HG03066 (cell line): Measurements from ENCODE around the gene MCF2L2.
"Not testable (repeated sequence)": the region's sequence is repeated elsewhere in the genome, so short reads cannot be mapped to it uniquely, and the experiment has no call there.

ENCODE experiments used
- ATAC-seq: cut with Tn5 transposase; IDR thresholded peaks from one replicate; pipeline ENCODE4 v1.9.1; 2021; ENCODE audit warnings: low read depth; ENCODE audit not compliant: unreplicated experiment

Gene MCF2L2

GRCh38 chr3:183428447-183429211, at the start of gene MCF2L2:
MCF2L2 (minus strand) TSS chr3:183428619; CDS start chr3:183427977, 642 bp downstream.
- ATAC-seq, result peak; percentile 68

- ATAC-seq, result no peak
Measured at GRCh38 chr3:183477801-183478456, 49.5 kb upstream of the MCF2L2 start.

GRCh38 chr3:183475764-183476162, 47.3 kb upstream of the MCF2L2 start:
- ATAC-seq, result not testable (repeated sequence)

- ATAC-seq, result no peak
Measured at GRCh38 chr3:183475016-183475763, 46.8 kb upstream of the MCF2L2 start.

- no peak for ATAC-seq
Measured at GRCh38 chr3:183473969-183474368, 45.5 kb upstream of the MCF2L2 start.

DNA sequence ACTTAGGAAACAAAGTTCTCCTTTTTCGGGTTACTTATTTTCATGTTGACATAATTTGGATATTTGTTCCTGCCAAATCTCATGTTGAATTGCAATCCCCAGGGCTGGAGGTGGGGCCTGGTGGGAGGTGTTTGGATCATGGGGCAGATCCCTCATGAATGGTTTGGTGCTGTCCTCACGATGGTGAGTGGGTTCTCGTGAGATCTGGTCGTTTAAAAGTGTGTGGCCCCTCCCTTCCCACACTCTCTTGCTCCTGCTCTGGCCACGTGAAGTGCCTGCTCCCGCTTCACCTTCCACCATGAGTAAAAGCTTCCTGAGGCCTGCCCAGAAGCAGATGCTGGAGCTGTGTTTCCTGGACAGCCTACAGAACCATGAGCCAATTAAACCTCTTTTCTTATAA, 43.7 kb upstream of the MCF2L2 start:
- ATAC-seq, result no peak

GRCh38 chr3:183468424-183468823, 40.0 kb upstream of the MCF2L2 start:
- ATAC-seq, result no peak

- ATAC-seq, result no peak
Measured at GRCh38 chr3:183466575-183466974, 38.2 kb upstream of the MCF2L2 start.

DNA sequence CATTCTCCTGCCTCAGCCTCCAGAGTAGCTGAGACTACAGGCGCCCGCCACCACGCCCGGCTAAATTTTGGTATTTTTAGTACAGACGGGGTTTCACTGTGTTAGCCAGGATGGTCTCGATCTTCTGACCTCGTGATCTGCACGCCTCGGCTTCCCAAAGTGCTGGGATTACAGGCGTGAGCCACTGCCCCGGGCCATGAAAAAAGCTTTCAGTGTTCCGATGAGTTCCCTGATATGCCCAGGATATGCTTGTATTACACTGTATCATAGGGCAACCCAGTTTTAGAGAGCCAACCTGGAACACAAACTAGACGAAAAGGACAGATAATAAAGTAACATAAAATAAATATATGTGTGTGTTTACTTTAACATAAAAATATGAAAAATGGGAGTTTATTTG, 37.3 kb upstream of the MCF2L2 start:
- not testable (repeated sequence) for ATAC-seq

GRCh38 chr3:183464480-183464879, 36.1 kb upstream of the MCF2L2 start:
- no peak for ATAC-seq

DNA sequence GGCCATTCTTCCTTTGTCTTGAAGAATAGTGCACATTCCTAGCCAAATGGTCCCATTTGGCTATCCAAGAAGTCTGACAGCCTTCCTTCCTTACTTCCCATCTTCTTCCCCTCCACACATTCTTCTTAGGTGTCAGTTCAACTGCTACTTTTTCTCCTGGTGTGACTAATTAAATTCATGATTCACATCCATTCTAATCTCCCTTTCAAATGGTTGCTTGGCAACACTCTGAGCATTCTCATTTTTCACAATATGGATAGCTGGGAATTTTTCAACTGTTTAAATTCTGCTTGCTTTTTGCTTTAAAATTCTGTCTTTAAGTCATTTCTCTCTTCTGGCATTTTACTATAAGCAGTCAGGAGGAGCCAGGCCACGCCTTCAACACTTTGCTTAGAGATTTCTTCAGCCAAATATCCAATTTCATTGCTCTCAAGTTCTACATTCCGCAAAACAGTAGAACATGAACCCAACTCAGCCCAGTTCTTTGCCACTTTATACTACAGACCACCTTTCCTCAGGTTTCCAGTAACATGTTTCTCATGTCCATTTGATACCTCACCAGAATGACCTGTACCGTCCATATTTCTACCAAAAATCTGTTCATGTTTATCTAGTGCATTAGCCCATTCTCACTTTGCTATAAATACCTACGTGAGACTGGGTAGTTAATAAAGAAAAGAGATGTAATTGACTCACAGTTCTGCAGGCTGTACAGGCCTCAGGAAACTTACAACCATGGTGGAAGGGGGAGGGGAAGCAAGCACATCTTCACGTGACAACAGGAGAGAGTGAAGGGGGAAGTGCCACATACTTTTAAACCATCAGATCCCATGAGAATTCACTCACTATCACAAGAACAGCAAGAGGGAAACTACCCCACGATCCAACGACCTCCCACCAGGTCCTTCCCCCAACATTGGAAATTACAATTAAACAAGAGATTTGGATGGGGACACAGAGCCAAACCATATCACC, 31.9 kb upstream of the MCF2L2 start:
- ATAC-seq, result no peak

GRCh38 chr3:183455089-183455488, 26.7 kb upstream of the MCF2L2 start:
- ATAC-seq, result no peak

GRCh38 chr3:183454064-183454463, 25.6 kb upstream of the MCF2L2 start:
- no peak for ATAC-seq

- no peak for ATAC-seq
Measured at GRCh38 chr3:183449791-183450190, 21.4 kb upstream of the MCF2L2 start.

- ATAC-seq, result no peak
Measured at GRCh38 chr3:183449391-183449790, 21.0 kb upstream of the MCF2L2 start.

DNA sequence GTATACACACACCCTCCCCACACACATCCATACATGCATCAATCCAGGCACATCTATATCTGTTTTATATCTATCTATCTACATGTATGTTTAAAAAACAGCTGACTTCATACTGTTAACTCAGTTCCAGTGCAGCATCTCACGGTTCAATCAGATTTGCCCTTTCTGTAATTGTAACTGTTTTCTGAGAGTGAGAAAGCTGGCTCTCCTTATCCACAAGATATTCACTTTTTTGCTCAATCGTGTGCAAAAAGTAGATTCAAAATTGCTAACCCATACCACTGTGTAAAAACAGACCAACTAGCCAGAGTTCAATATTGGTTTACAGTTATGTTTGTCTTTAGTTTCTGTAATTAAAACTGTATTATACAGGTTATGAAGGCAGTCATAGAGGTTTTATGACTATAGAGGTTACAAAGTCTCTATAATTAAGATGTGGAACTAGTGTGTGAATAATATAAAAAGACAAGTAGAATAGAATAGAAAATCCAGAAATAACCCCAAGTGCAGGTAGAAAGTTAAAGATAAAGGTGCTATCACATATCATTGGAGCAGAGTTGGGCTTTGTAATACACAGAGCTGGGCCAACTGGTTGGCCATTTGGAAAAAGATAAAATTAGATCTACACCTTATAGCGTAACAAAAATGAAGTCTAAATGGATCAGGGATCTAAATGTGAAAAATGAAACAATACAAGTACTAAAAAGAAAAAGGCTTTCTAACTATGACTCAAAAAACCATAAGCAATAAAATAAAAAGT, 20.1 kb upstream of the MCF2L2 start:
- no peak for ATAC-seq

- peak; percentile 86 for ATAC-seq
Measured at GRCh38 chr3:183447206-183448001, 19.0 kb upstream of the MCF2L2 start.

DNA sequence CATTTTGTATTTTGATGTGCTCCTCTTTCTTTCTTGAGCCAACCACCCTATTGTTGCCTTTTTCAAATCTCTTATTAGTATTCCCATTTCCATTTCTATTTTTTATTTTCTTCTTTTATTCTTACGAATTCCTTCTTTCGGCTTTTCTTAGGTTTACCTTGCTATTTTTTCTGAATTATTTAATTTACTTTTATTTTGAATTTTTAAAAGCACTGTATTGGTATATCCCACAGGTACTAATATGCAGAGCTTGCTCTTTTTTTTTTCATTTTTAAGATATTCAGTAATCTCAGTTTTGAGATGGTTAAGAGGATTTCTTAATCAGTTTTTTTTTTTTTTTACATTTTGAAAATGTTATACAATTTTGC, 18.4 kb upstream of the MCF2L2 start:
- no peak for ATAC-seq

DNA sequence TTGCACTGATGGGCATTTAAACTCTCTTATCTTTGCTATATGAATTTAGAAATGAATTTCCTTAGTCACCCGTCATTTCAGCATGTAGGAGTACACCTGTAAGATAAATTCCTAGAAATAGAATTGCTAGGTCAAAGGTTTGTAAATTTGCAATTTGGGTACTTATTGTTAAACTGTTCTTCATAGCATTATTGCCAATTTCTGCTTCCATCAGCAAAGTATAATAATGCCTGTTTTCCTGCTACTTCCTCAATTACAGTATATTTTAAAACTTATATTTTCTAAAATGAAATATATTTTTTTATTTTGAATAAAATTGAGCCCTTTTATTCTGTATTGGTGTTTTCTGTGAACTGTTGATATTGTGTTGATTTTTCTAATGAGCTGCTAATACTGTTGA, 16.3 kb upstream of the MCF2L2 start:
- no peak for ATAC-seq
